PC-3 (cell line): ENCODE data around the gene ZFP69B. TPM values are rescaled to one million over a fixed set of nuclear protein-coding genes. Genes with fewer than 3 reads are reported as not detected.
A peak's percentile ranks its signal among the peaks of the same experiment; 100 is the strongest.

Source experiments
- ATAC-seq: fragments of 200-7000 bp; cut with Tn5 transposase; 2 replicates; pipeline ENCODE4 v1.9.1; 2020; ENCODE audit warnings: mild to moderate bottlenecking, moderate library complexity
- Bru-seq: library from RNA; stranded (reverse); fragments of 400-500 nt; gene quantifications from one replicate; lab custom pipeline; 2021; lab: Mats Ljungman, UMichigan
- BruChase-seq, 2 experiments: library from RNA; stranded (reverse); fragments of 400-500 nt; gene quantifications; one replicate each; lab custom pipeline; 2021; lab: Mats Ljungman, UMichigan
- BruUV-seq: library from RNA; stranded (reverse); fragments of 400-500 nt; replicated peaks from 2 replicates; lab custom pipeline; 2021; lab: Mats Ljungman, UMichigan
- CTCF ChIA-PET: fragments of 300-600 bp; sonication (Branson Sonifier 250); formaldehyde crosslinking; loops from one replicate; lab custom pipeline; 2022; ENCODE audit warnings: antibody characterized with exemption; lab: Charles Lee
- POLR2A ChIA-PET: fragments of 300-600 bp; sonication (Branson Sonifier 250); formaldehyde crosslinking; loops from one replicate; lab custom pipeline; 2022; ENCODE audit warnings: antibody characterized with exemption; ENCODE audit not compliant: unreplicated experiment; lab: Charles Lee
- DNase-seq: peaks from one replicate; pipeline ENCODE4 v3.0.0-alpha.2; 2015
- H2AFZ ChIP-seq: fragments of 300-600 bp; sonication (generic); 2 replicates; pipeline ENCODE4 v1.6.0; 2016; ENCODE audit warnings: antibody characterized with exemption, low read length
- H3F3A ChIP-seq: fragments of 300-600 bp; sonication (generic); one replicate; pipeline ENCODE4 v1.6.0; 2017; ENCODE audit warnings: antibody characterized with exemption, low read length, control low read depth, mild to moderate bottlenecking; ENCODE audit not compliant: unreplicated experiment
- H3K27ac ChIP-seq: fragments of 300-600 bp; sonication (generic); 2 replicates; pipeline ENCODE4 v1.5.1; 2016; ENCODE audit warnings: mild to moderate bottlenecking, low read length
- H3K27me3 ChIP-seq: fragments of 300-600 bp; sonication (generic); 2 replicates; pipeline ENCODE4 v1.6.1; 2016; ENCODE audit warnings: low read length, mixed read lengths
- H3K36me3 ChIP-seq: fragments of 300-600 bp; sonication (generic); 2 replicates; pipeline ENCODE4 v1.6.1; 2016; ENCODE audit warnings: low read depth, mixed run types, low read length, mixed read lengths
- H3K4me1 ChIP-seq: fragments of 300-600 bp; sonication (generic); 2 replicates; pipeline ENCODE4 v1.5.1; 2016; ENCODE audit warnings: low read length; ENCODE audit not compliant: insufficient read depth
- H3K4me2 ChIP-seq: fragments of 300-600 bp; sonication (generic); 2 replicates; pipeline ENCODE4 v1.6.0; 2016; ENCODE audit warnings: low read length
- H3K4me3 ChIP-seq: fragments of 300-600 bp; sonication (generic); 2 replicates; pipeline ENCODE4 v1.5.1; 2016; ENCODE audit warnings: mild to moderate bottlenecking, low read length, mixed read lengths
- H3K79me2 ChIP-seq: fragments of 300-600 bp; sonication (generic); 2 replicates; pipeline ENCODE4 v1.6.1; 2017; ENCODE audit warnings: low read length, mixed read lengths
- H3K9ac ChIP-seq: fragments of 300-600 bp; sonication (generic); 2 replicates; pipeline ENCODE4 v1.6.0; 2016; ENCODE audit warnings: mild to moderate bottlenecking, low read length
- H3K9me2 ChIP-seq: fragments of 300-600 bp; sonication (generic); replicated peaks from 2 replicates; pipeline ENCODE4 v1.6.1; 2016; ENCODE audit warnings: mixed run types, low read length, mixed read lengths
- H3K9me3 ChIP-seq: fragments of 300-600 bp; sonication (generic); 2 replicates; pipeline ENCODE4 v1.6.1; 2016; ENCODE audit warnings: low read length, mixed read lengths
- H4K20me1 ChIP-seq: fragments of 300-600 bp; sonication (generic); 2 replicates; pipeline ENCODE4 v1.6.1; 2016; ENCODE audit warnings: low read length, mixed read lengths
- CTCF ChIP-seq: fragments of 300-600 bp; sonication (generic); conservative IDR thresholded peaks from 2 replicates; pipeline ENCODE4 v1.5.1; 2017; ENCODE audit warnings: antibody characterized with exemption, low read depth, mild to moderate bottlenecking, low read length
- EZH2 ChIP-seq: fragments of 300-600 bp; sonication (generic); IDR thresholded peaks from one replicate; pipeline ENCODE4 v1.6.1; 2017; ENCODE audit warnings: antibody characterized with exemption, mild to moderate bottlenecking, low read length; ENCODE audit not compliant: unreplicated experiment
- EZH2phosphoT487 ChIP-seq: fragments of 300-600 bp; sonication (generic); IDR thresholded peaks from 2 replicates; pipeline ENCODE4 v1.6.1; 2018; ENCODE audit warnings: mild to moderate bottlenecking, antibody characterized with exemption, low read length, borderline replicate concordance
- intact Hi-C: fragments of 100-400 bp; cut with micrococcal nuclease; formaldehyde crosslinking; loops from 2 replicates; pipeline ENCODE4 v1.9.0; 2023
- long read RNA-seq: library from polyadenylated mRNA; unstranded; transcript quantifications from one replicate; pipeline ENCODE4 v2.0.0, GENCODE V29; 2021; ENCODE audit not compliant: unreplicated experiment
- total RNA-seq: library from RNA; depleted of rRNA; stranded (reverse); fragments of >200 nt; gene quantifications from 2 replicates; pipeline ENCODE4 v1.2.3, GENCODE V29; 2014; rRNA removed

The ZFP69B gene
- total RNA-seq (2.5 and 3.0 TPM in 2 replicates), Bru-seq, nascent RNA (percentile 65 among the genes with signal in this experiment), BruChase-seq, experiment 1, labeled RNA remaining after a 6-hour chase (percentile 81 among the genes with signal in this experiment), BruChase-seq, experiment 2, labeled RNA remaining after a 2-hour chase (percentile 75 among the genes with signal in this experiment)
- long read RNA-seq, partial matches to known transcripts = 2 of 6 reads
- long read RNA-seq, other reads (novel, unspliced or antisense) = 2 of 6 reads

- Histone ChIP-seq H4K20me1 (no peaks in the 10 kb centered on the region), H3K9ac (peak within 1 kb of the TSS; percentile 67), H3K4me2 (peak within 1 kb of the TSS; percentile 91), H3K79me2 (no peaks in the 10 kb centered on the region), H3K9me2 (no peaks in the 10 kb centered on the region), H3F3A (no peaks in the 10 kb centered on the region), H3K4me1 (no peaks in the 10 kb centered on the region), H2AFZ (peak within 1 kb of the TSS; percentile 93), H3K27ac (peak within 1 kb of the TSS; percentile 66), H3K9me3 (peaks cover 29% of the 10 kb centered on the region), H3K27me3 (no peaks in the 10 kb centered on the region), H3K36me3 (peaks cover 32% of the 10 kb centered on the region), H3K4me3 (peak within 1 kb of the TSS; percentile 70)
- no TSS peak for BruUV-seq
- intact Hi-C loops = no loop called here
- TF ChIP-seq EZH2phosphoT487 (no peak), EZH2 (no peak), CTCF (no peak)
- ATAC-seq (peak; percentile 92), DNase-seq (peak; percentile 86)
- ChIA-PET POLR2A (no interaction called here), CTCF (interaction anchor here (0.9 to 1.0 kb wide), 2 partner anchors 12 to 306 kb away, joined by 3 to 4 read pairs; no protein-coding TSS in a partner anchor)
These were observed at the start of gene ZFP69B for GRCh38 chr1:40449684-40450494. Gene ZFP69B (plus strand): TSS chr1:40450476. CDS start chr1:40450962, 486 bp downstream.

DNA sequence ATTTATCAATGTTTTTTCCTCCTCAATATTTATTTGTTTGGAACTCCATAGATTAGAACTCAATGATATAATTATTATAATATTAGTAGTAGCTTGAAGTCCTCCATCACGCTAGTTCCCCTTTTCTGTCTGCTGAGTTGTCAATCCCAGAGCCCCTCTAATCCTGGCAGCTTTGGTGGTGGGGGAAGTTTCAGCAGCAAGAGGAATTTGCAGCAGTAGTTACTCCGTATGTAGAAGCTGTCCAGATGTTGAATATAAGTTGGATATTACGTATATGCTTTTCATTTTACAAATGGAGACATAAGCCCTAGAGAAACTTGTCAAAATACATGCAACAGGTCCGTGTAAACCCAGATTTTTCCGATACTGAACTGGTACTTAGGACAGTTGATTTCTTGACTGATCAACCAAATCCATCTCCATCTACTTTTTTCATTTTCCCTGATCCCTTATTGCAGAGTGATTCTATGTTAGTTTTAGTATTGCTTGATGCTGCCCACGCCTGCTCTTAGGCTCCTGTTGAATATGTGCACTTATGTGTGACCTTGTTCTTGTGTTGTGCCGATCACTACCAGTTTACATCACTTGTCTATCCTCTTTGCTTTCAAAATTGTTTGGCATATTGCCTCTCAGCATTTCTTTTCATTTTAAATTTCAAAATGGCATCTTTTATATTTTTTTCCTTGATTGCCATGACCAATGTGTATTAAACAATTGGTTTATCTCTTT is 48.6 kb upstream of the ZFP69B start:
- intact Hi-C loops = no loop called here
- H3K9me2 ChIP-seq = no peaks in the 10 kb centered on the region
- no peak overlapping the region for H3K9ac ChIP-seq
- H3K27ac ChIP-seq = no peak overlapping the region
- H4K20me1 ChIP-seq = no peaks in the 10 kb centered on the region; the same call in 1 of the 2 replicates
- peaks cover 6% of the 10 kb centered on the region; the same call in 1 of the 2 replicates for H3K4me1 ChIP-seq
- TF ChIP-seq CTCF (no peak), EZH2phosphoT487 (no peak), EZH2 (no peak)
- H3K27me3 ChIP-seq = no peaks in the 10 kb centered on the region
- H3K4me2 ChIP-seq = no peak overlapping the region
- peaks cover 96% of the 10 kb centered on the region for H3K79me2 ChIP-seq
- ChIA-PET POLR2A (no interaction called here), CTCF (no interaction called here)
- H3K9me3 ChIP-seq = no peaks in the 10 kb centered on the region
- H3K4me3 ChIP-seq = no peak overlapping the region
- ATAC-seq (no peak), DNase-seq (no peak)
- no peaks in the 10 kb centered on the region for H3F3A ChIP-seq
- no TSS peak for BruUV-seq
- H3K36me3 ChIP-seq = no peaks in the 10 kb centered on the region
- no peak overlapping the region for H2AFZ ChIP-seq
